ENCODE data around the gene NET1.

The NET1 gene

DNA sequence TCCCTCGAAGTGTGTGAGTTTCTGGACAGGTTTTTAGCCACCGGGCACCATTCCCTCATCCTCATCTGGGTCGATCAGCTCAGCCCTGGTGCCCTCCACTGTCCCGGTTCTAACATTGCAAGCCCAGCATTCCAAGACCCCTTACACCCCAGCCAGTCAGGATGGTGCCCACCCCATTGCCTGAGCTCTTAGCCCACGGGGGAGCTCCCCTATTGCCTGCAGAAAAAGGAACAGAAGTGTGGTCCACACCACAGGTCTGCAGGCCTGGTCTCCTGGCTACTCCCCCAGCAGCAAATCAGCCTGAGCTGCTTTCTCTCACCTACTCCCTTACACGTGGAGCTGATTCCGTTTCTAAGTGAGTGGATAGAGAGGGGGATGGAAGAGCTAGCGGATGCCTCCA is 82.3 kb downstream of the NET1 start:
- no peak overlapping the region for H3K4me3 ChIP-seq (ENCODE audit: low read length)
- DNase-seq (ENCODE audit: low read depth): no peak
- TF ChIP-seq, protein P1, sequence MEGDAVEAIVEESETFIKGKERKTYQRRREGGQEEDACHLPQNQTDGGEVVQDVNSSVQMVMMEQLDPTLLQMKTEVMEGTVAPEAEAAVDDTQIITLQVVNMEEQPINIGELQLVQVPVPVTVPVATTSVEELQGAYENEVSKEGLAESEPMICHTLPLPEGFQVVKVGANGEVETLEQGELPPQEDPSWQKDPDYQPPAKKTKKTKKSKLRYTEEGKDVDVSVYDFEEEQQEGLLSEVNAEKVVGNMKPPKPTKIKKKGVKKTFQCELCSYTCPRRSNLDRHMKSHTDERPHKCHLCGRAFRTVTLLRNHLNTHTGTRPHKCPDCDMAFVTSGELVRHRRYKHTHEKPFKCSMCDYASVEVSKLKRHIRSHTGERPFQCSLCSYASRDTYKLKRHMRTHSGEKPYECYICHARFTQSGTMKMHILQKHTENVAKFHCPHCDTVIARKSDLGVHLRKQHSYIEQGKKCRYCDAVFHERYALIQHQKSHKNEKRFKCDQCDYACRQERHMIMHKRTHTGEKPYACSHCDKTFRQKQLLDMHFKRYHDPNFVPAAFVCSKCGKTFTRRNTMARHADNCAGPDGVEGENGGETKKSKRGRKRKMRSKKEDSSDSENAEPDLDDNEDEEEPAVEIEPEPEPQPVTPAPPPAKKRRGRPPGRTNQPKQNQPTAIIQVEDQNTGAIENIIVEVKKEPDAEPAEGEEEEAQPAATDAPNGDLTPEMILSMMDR (IDR thresholded peaks at IDR 0.05; ENCODE audit: insufficient read depth, low read depth, low read length, missing control alignments): no peak

DNA sequence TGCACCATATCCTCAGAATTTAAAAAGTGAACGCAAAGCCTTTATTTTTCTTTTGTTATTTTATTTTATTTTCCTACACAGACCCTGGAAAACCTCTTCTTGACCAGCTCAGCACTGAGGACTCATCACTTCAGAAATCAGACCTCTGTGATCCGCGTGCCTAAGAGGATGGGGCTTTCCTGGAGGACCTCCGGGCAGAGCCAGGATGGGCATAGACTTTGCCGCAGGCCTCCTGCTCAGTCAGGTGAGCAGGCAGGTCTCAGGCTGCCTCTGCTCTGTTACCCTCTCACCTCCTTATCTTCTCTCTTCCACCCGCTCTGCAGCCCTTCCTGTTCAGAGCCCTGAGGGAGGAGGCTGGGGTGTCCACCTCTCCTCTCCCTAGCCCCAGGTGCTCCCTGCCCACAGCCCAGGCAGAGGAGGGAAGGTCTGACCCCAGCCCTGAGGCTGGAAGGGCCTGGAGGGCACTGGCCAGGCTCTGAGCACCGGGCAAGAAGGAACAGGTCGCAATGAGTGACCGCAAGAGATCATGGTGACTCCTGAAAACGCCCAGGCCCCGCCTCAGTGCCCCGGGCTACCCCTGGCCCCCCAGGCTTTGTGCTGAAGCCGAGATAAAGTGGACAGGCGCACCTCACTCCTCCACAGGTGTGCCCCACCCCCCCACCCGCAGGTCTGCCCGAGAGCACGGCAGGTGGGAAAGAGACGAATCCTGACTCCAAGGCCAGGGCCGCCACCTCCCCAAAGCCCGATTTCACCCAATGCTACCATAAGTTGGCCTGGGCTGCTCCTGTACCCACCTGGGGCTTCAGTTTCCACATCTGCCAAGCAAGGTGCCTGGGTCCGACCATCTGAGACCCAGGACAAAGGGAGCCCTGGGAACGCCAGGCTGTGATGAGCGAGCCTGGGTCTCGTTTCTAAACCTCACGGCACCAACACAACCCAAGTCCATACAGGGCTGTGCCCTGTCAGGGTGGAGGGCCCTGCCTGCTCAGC is 84.2 kb downstream of the NET1 start:
- DNase-seq (ENCODE audit: low read depth): no peak
- no peak overlapping the region for H3K4me3 ChIP-seq (ENCODE audit: low read length)
- TF ChIP-seq, protein P1 (IDR thresholded peaks at IDR 0.05; ENCODE audit: insufficient read depth, low read depth, low read length, missing control alignments): no peak

DNA sequence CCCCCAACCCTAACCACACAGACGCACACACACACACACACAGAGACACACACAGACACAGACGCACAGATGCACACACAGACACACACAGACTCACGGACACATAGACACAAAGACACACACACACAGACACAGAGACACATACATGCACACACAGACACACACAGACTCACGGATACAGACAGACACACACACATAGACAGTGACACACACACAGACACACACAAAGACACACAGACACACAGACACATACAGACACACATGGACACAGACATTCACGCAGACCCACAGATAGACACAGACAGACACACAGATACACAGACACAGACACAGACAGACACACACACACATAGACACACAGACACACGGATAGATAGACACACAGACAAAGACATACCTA is 84.9 kb downstream of the NET1 start:
- TF ChIP-seq, protein P1 (IDR thresholded peaks at IDR 0.05; ENCODE audit: insufficient read depth, low read depth, low read length, missing control alignments): no peak
- no peak for DNase-seq (ENCODE audit: low read depth)
- H3K4me3 ChIP-seq (ENCODE audit: low read length): no peak overlapping the region

DNA sequence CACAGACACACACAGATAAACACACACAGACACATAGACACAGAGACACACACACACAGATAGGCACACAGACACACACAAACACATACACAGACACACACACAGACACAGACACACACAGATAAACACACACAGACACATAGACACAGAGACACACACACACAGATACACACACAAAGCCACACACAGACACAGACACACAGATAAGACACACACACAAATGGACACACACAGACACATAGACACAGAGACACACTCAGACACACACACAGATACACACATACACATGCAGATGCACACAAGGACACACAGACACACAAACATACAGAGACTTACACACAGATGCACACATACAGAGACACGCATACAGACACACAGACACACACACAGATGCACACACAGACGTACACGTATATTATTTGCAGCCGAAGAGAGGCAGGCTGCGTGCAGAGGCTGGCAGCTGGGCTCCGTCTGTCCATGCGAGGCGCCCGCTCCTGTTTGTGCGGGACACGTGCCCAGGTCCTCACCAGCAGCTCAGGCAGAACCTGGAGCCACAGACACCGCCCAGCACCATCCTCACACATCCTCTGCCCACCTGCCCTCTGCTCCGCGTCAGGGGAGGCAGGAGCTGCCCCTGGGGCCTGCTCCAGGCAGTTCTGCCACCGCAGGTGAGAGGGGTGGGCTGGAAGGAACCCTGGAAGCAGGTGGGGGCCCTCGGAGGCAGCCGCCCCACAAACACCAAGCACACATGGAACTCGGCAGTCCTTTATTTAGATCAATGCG is 85.8 kb downstream of the NET1 start:
- TF ChIP-seq, protein P1 (IDR thresholded peaks at IDR 0.05; ENCODE audit: insufficient read depth, low read depth, low read length, missing control alignments): no peak
- H3K4me3 ChIP-seq (ENCODE audit: low read length): no peak overlapping the region
- no peak for DNase-seq (ENCODE audit: low read depth)

DNA sequence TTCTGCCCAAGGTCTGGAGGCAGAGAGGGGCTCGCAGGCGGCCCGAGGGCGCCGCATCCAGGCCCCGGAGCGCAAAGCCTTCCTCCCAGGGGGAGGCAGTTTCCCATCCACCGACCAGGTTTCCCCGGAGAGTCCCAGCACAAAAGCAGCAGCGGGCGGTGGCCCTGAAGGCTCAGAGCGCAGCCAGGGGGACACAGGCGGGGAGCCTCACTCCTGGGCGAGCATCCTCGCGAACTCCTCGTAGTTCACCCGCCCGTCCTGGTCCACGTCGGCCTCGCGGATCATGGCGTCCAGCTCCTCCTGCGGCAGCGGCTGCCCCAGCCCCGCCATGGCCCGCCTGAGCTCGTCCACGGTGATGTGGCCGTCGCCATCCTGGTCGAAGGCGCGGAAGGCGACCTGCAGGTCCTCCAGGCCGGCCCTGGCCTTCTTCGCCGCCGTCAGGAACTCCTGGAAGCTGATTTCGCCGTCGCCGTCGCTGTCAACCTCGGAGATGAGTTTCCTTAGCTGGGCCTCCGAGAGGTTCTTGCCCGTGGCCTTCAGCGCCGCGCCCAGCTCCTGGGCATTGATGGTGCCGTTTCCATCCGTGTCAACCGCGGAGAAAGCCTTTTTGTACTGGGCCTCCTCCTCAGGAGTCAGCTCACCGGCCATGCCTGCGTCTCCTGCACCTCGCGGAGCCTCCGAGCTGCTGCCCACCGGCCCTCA is 86.6 kb downstream of the NET1 start:
- no peak overlapping the region for H3K4me3 ChIP-seq (ENCODE audit: low read length)
- no peak for DNase-seq (ENCODE audit: low read depth)
- TF ChIP-seq, protein P1 (IDR thresholded peaks at IDR 0.05; ENCODE audit: insufficient read depth, low read depth, low read length, missing control alignments): no peak

DNA sequence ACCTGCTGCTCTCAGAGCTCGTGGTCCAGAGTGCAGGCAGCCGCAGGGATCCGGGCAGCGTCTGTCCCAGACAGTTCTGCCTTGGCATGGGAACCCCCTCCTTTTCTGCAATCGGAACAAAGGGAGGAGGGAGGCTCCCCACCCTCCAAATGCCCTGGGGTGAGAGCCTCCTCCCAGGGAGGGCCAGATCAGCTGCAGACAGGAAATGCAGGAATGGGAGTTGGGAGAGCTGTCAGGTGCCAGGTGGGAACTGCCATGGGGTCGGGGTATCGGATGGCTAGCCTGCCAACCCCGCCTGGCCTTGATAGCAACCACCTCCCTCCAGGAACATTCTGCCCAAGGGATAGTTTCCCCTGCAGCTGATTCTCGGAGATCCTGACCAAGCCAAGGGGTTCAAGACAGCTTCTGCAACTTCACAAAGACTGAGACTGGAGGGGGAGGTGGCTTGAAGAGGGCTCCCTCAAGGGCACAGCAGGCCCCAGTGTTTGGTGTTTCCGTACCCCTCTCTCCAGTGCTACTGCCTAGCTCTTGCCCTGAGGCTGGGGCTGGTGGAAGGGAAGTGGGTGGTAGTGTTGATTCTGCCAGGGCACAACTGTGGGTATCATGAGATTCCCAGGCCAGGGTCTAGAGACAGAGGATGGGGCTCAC is 87.3 kb downstream of the NET1 start, which contains the start of gene CALML5:
TSS of gene CALML5 (minus strand) at position 78 of the 648 bp plus-strand sequence. CDS start 132 bp downstream, outside the sequence.
- H3K4me3 ChIP-seq (ENCODE audit: low read length): no peak within 1 kb of the TSS
- DNase-seq (ENCODE audit: low read depth): no peak
- TF ChIP-seq, protein P1 (IDR thresholded peaks at IDR 0.05; ENCODE audit: insufficient read depth, low read depth, low read length, missing control alignments): no peak
